SK-N-SH (cell line): Measurements from ENCODE around the gene ELFN2. TPM values are rescaled to one million over a fixed set of nuclear protein-coding genes. Genes with fewer than 3 reads are reported as not detected.

Experiments used
- CTCF ChIA-PET: fragments of 300-600, 350-600 bp; formaldehyde crosslinking; extraction: SDS; loops from one replicate; lab custom pipeline; 2021; lab: Yijun Ruan, JAX
- POLR2A ChIA-PET: fragments of 350-600 bp; sonication (Branson Sonifier 250); formaldehyde crosslinking; extraction: SDS; loops from one replicate; lab custom pipeline; 2020; ENCODE audit warnings: antibody characterized with exemption, inconsistent platforms; lab: Yijun Ruan, JAX
- DNase-seq: peaks from one replicate; pipeline ENCODE4 v3.0.0; 2012
- H2AFZ ChIP-seq: fragments of 200-600 bp; sonication (generic); 2 replicates; pipeline ENCODE4 v1.8.1; 2016; ENCODE audit warnings: antibody characterized with exemption, mild to moderate bottlenecking, low read depth
- H3F3A ChIP-seq: fragments of 200-600 bp; sonication (generic); replicated peaks from 2 replicates; pipeline ENCODE3; 2016; ENCODE audit warnings: antibody characterized with exemption, mild to moderate bottlenecking; ENCODE audit not compliant: insufficient read depth
- H3K27ac ChIP-seq, 2 experiments: fragments of 200-500 bp in 1 of 2; fragments of 200-600 bp in 1 of 2; sonication (Bioruptor generic) in 1 of 2; sonication (generic), shearing (Covaris generic) in 1 of 2; 2 replicates each; pipeline versions ENCODE4 v1.5.1 to v1.6.1; 2014 to 2016; ENCODE audit warnings: low read depth in 2 of 2, inconsistent platforms in 1 of 2, low read length in 1 of 2, mild to moderate bottlenecking in 1 of 2, mixed read lengths in 1 of 2
- H3K27me3 ChIP-seq: fragments of 200-600 bp; sonication (generic), shearing (Covaris generic); 2 replicates; pipeline ENCODE4 v1.6.1; 2016; ENCODE audit warnings: mixed run types; ENCODE audit not compliant: insufficient read depth
- H3K36me3 ChIP-seq, 2 experiments: fragments of 200-500 bp in 1 of 2; fragments of 200-600 bp in 1 of 2; sonication (Bioruptor generic) in 1 of 2; sonication (generic) in 1 of 2; replicated peaks in 1 of 2; 2 replicates each; pipeline versions ENCODE3 to v1.5.1; 2014 to 2016; ENCODE audit warnings: low read length in 1 of 2, mild to moderate bottlenecking in 1 of 2; ENCODE audit not compliant: insufficient read depth in 2 of 2, control insufficient read depth in 1 of 2
- H3K4me1 ChIP-seq, 2 experiments: fragments of 200-500 bp in 1 of 2; fragments of 200-600 bp in 1 of 2; sonication (Bioruptor generic) in 1 of 2; sonication (generic), shearing (Covaris generic) in 1 of 2; 2 replicates each; pipeline versions ENCODE4 v1.5.1 to v1.6.1; 2014 to 2016; ENCODE audit warnings: low read depth in 1 of 2, low read length in 1 of 2, mixed run types in 1 of 2; ENCODE audit not compliant: insufficient read depth in 2 of 2, control insufficient read depth in 1 of 2
- H3K4me2 ChIP-seq: fragments of 200-600 bp; sonication (generic), shearing (Covaris generic); 2 replicates; pipeline ENCODE4 v1.6.1; 2017; ENCODE audit warnings: mixed run types
- H3K4me3 ChIP-seq, 2 experiments: fragments of 200-500 bp in 1 of 2; fragments of 200-600 bp in 1 of 2; sonication (Bioruptor generic) in 1 of 2; sonication (generic), shearing (Covaris generic) in 1 of 2; 2 replicates each; pipeline versions ENCODE4 v1.5.1 to v1.8.1; 2014 to 2016; ENCODE audit warnings: low read depth in 2 of 2, inconsistent platforms in 1 of 2, low read length in 1 of 2, mild to moderate bottlenecking in 1 of 2, mixed read lengths in 1 of 2, moderate library complexity in 1 of 2
- H3K79me2 ChIP-seq: fragments of 200-600 bp; sonication (generic); 2 replicates; pipeline ENCODE4 v1.8.1; 2017; ENCODE audit warnings: mild to moderate bottlenecking; ENCODE audit not compliant: insufficient read depth
- H3K9ac ChIP-seq: fragments of 200-600 bp; sonication (generic); 2 replicates; pipeline ENCODE4 v1.6.1; 2017; ENCODE audit warnings: mixed run types
- H3K9me2 ChIP-seq: fragments of 200-600 bp; sonication (generic); 2 replicates; pipeline ENCODE4 v1.6.1; 2017; ENCODE audit warnings: mixed run types
- H3K9me3 ChIP-seq: fragments of 200-600 bp; sonication (generic); 2 replicates; pipeline ENCODE4 v1.6.1; 2017; ENCODE audit warnings: mixed run types, mild to moderate bottlenecking, moderate library complexity
- H4K20me1 ChIP-seq: fragments of 200-600 bp; sonication (generic); 2 replicates; pipeline ENCODE4 v1.6.1; 2017; ENCODE audit warnings: mild to moderate bottlenecking, mixed run types; ENCODE audit not compliant: insufficient read depth
- EZH2phosphoT487 ChIP-seq: fragments of 200-600 bp; sonication (generic); IDR thresholded peaks from 2 replicates; pipeline ENCODE4 v1.6.1; 2017; ENCODE audit warnings: low read depth, mixed run types, mild to moderate bottlenecking, antibody characterized with exemption, moderate library complexity, borderline replicate concordance
- FOSL2 ChIP-seq: IDR thresholded peaks from 2 replicates; pipeline ENCODE4 v1.4.0; 2012; ENCODE audit warnings: low read depth, mild to moderate bottlenecking, moderate library complexity, borderline replicate concordance
- FOXM1 ChIP-seq: IDR thresholded peaks from 2 replicates; pipeline ENCODE4 v1.4.0; 2012; ENCODE audit warnings: low read depth, mild to moderate bottlenecking
- GABPA ChIP-seq: IDR thresholded peaks from 2 replicates; pipeline ENCODE4 v1.4.0; 2012; ENCODE audit warnings: low read depth, mild to moderate bottlenecking
- GATA2 ChIP-seq: sonication (generic); formaldehyde crosslinking; IDR thresholded peaks from 2 replicates; pipeline ENCODE4 v1.5.0; 2020; ENCODE audit warnings: mild to moderate bottlenecking, missing genetic modification reagents
- MEF2A ChIP-seq: IDR thresholded peaks from 2 replicates; pipeline ENCODE4 v1.4.0; 2012; ENCODE audit warnings: low read depth, borderline replicate concordance
- POLR2AphosphoS5 ChIP-seq: IDR thresholded peaks from 2 replicates; pipeline ENCODE4 v1.6.1; 2012; ENCODE audit warnings: low read depth, low read length
- RFX5 ChIP-seq: IDR thresholded peaks from 2 replicates; pipeline ENCODE4 v1.6.1; 2012; ENCODE audit warnings: mild to moderate bottlenecking, improper control_type of control experiment, low read length
- RXRA ChIP-seq: IDR thresholded peaks from 2 replicates; pipeline ENCODE4 v1.4.0; 2012; ENCODE audit warnings: low read depth, mild to moderate bottlenecking, borderline replicate concordance
- SMC3 ChIP-seq: IDR thresholded peaks from 2 replicates; pipeline ENCODE4 v1.6.1; 2012; ENCODE audit warnings: low read depth, low read length, improper control_type of control experiment
- TAF1 ChIP-seq: IDR thresholded peaks from 2 replicates; pipeline ENCODE4 v1.6.1; 2012; ENCODE audit warnings: low read depth, mild to moderate bottlenecking, low read length, moderate library complexity, borderline replicate concordance
- USF2 ChIP-seq: fragments of 150-350 bp; IDR thresholded peaks from 2 replicates; pipeline ENCODE4 v1.6.1; 2017; ENCODE audit warnings: antibody characterized with exemption, low read length, low read depth, borderline replicate concordance
- YY1 ChIP-seq: IDR thresholded peaks from 2 replicates; pipeline ENCODE4 v1.4.0; 2012; ENCODE audit warnings: low read depth, mild to moderate bottlenecking
- ZBTB33 ChIP-seq: IDR thresholded peaks from 2 replicates; pipeline ENCODE4 v1.4.0; 2012; ENCODE audit warnings: low read depth, borderline replicate concordance
- WGBS: methylation state at CpG from one replicate; pipeline ENCODE4 v1.1.6; 2017; ENCODE audit warnings: low lambda C conversion rate; 5-methylcytosine and 5-hydroxymethylcytosine counted together
- polyA plus RNA-seq, 3 experiments: library from polyadenylated mRNA; depleted of rRNA; stranded (reverse); fragments of >200 nt; gene quantifications; 2 replicates each; pipeline ENCODE4 v1.2.3, GENCODE V29; 2012
- TF ChIP-seq, protein P1 (sequence below): IDR thresholded peaks from 2 replicates; pipeline ENCODE4 v1.4.0; 2012; ENCODE audit warnings: low read depth
- TF ChIP-seq, protein P2 (sequence below): IDR thresholded peaks from 2 replicates; pipeline ENCODE4; 2012
- TF ChIP-seq, protein P3 (sequence below): fragments of 200-600 bp; sonication (generic); IDR thresholded peaks from 2 replicates; pipeline ENCODE4 v1.6.1; 2017; ENCODE audit warnings: antibody characterized with exemption, mild to moderate bottlenecking, moderate library complexity

The ELFN2 gene
- polyA plus RNA-seq, 1 of the 3 experiments (the other 2 are of a cell fraction), result 2.8 TPM

DNA sequence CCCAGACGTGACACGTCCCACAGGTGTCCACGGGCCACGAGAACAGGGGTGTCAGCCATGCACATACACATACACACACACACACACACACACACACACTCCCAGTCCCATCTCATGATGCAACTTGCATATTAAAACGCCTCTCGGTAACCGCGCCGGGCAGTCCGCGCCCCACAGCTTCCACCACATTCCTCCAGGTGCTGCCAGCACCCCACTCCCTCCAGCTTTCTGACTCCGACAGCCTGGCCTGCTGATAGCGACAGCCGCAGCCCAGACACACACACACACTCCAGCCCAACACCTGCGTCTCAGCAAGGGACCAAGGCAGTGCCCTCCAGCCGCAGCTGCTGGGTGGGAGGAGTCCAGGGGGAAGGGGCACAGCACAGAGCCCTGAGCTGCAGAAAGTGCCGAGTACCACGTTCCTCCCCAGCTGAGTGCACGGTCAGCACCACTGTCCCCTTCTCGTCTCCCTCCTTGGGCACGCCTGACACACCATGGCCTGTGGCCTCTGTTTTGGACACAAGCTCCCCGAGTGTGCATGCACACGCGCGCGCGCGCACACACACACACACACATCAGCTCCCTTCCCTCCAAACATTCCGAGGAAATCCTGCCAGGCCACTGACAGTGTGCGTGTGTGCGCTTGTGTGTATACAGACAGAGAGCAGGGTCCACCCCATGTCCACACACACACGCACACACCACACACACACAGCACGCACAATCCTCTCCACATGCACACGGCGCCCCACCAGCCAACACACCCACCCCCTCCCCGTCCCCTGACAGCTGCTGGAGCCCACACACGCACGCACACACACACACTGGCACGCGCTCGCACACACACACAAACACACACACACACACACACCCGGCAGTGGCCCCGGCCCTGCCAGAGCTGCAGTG lies 1.2 kb downstream of the ELFN2 start:
- Histone ChIP-seq H3K4me3 (peak overlapping the region; percentile 57 to 65; a peak in 2 of 4 replicates), H2AFZ (no peak overlapping the region), H4K20me1 (no peaks in the 10 kb centered on the region), H3K27ac (no peak overlapping the region), H3K36me3 (no peaks in the 10 kb centered on the region), H3F3A (peaks cover 6% of the 10 kb centered on the region), H3K27me3 (no peaks in the 10 kb centered on the region; the same call in 1 of the 2 replicates), H3K79me2 (no peaks in the 10 kb centered on the region), H3K4me1 (peaks cover 0 to 6% of the 10 kb centered on the region in 2 experiments; a peak in 1 of 4 replicates), H3K9me3 (no peaks in the 10 kb centered on the region), H3K9me2 (no peaks in the 10 kb centered on the region), H3K9ac (no peak overlapping the region), H3K4me2 (peak overlapping the region; percentile 81)
- 50% methylated on average over 32 of the region's 43 CpGs for whole genome bisulfite sequencing
- no peak for DNase-seq
- ChIA-PET CTCF (interaction anchor here (1.0 to 10.0 kb wide), 3 partner anchors 14 to 109 kb away, joined by 3 to 287 read pairs (median 57); no protein-coding TSS in a partner anchor), POLR2A (interaction anchor here (0.6 kb wide), 1 partner anchor 179 kb away, joined by 3 read pairs; no protein-coding TSS in a partner anchor)
- TF ChIP-seq RFX5, result no peak
- TF ChIP-seq ZBTB33, result no peak
- no peak for TF ChIP-seq MEF2A
- TF ChIP-seq YY1, result no peak
- TF ChIP-seq USF2, result no peak
- TF ChIP-seq GABPA, result no peak
- no peak for TF ChIP-seq FOSL2
- no peak for TF ChIP-seq TAF1
- TF ChIP-seq GATA2 (CRISPR knock-in tag), result no peak
- TF ChIP-seq, protein P1, sequence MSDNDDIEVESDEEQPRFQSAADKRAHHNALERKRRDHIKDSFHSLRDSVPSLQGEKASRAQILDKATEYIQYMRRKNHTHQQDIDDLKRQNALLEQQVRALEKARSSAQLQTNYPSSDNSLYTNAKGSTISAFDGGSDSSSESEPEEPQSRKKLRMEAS, result no peak
- TF ChIP-seq, protein P2, sequence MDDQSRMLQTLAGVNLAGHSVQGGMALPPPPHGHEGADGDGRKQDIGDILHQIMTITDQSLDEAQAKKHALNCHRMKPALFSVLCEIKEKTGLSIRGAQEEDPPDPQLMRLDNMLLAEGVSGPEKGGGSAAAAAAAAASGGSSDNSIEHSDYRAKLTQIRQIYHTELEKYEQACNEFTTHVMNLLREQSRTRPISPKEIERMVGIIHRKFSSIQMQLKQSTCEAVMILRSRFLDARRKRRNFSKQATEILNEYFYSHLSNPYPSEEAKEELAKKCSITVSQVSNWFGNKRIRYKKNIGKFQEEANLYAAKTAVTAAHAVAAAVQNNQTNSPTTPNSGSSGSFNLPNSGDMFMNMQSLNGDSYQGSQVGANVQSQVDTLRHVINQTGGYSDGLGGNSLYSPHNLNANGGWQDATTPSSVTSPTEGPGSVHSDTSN, result no peak
- TF ChIP-seq EZH2phosphoT487, result no peak
- TF ChIP-seq, protein P3, sequence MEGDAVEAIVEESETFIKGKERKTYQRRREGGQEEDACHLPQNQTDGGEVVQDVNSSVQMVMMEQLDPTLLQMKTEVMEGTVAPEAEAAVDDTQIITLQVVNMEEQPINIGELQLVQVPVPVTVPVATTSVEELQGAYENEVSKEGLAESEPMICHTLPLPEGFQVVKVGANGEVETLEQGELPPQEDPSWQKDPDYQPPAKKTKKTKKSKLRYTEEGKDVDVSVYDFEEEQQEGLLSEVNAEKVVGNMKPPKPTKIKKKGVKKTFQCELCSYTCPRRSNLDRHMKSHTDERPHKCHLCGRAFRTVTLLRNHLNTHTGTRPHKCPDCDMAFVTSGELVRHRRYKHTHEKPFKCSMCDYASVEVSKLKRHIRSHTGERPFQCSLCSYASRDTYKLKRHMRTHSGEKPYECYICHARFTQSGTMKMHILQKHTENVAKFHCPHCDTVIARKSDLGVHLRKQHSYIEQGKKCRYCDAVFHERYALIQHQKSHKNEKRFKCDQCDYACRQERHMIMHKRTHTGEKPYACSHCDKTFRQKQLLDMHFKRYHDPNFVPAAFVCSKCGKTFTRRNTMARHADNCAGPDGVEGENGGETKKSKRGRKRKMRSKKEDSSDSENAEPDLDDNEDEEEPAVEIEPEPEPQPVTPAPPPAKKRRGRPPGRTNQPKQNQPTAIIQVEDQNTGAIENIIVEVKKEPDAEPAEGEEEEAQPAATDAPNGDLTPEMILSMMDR, result no peak
- TF ChIP-seq FOXM1, result no peak
- no peak for TF ChIP-seq POLR2AphosphoS5
- no peak for TF ChIP-seq SMC3
- TF ChIP-seq RXRA, result no peak
